Fibroblast of skin of back (primary cell): Measurements from ENCODE around the gene SEMA3B.
"Not testable (repeated sequence)": the region's sequence is repeated elsewhere in the genome, so short reads cannot be mapped to it uniquely, and the experiment has no call there.

Experiments
- DNase-seq: peaks from one replicate; pipeline ENCODE4 v3.0.0-alpha.2; 2013

Gene SEMA3B

GRCh38 chr3:50295553-50296431, 26.8 kb downstream of the SEMA3B start:
- no peak for DNase-seq

GRCh38 chr3:50296721-50297383, 27.9 kb downstream of the SEMA3B start:
- no peak for DNase-seq

GRCh38 chr3:50297384-50297775, 28.4 kb downstream of the SEMA3B start:
- no peak for DNase-seq

GRCh38 chr3:50297896-50298725, 29.2 kb downstream of the SEMA3B start:
- DNase-seq = no peak

GRCh38 chr3:50298836-50299637, 30.1 kb downstream of the SEMA3B start, which contains the start of the genes HYAL3 and NAA80:
HYAL3 (minus strand) TSS chr3:50299405; CDS start chr3:50295602, 3,803 bp downstream.
NAA80 (minus strand) TSS chr3:50299405; CDS start chr3:50297463, 1,942 bp downstream.
- DNase-seq = peak; percentile 99

GRCh38 chr3:50299638-50299928, 30.6 kb downstream of the SEMA3B start:
- DNase-seq = no peak

- peak; percentile 30 for DNase-seq
Observed at GRCh38 chr3:50299929-50300680, 31.2 kb downstream of the SEMA3B start.

- DNase-seq = no peak
Observed at GRCh38 chr3:50300681-50301254, 31.8 kb downstream of the SEMA3B start.

- no peak for DNase-seq
Observed at GRCh38 chr3:50302095-50303012, 33.4 kb downstream of the SEMA3B start.

- no peak for DNase-seq
Observed at GRCh38 chr3:50303013-50303815, 34.3 kb downstream of the SEMA3B start, which contains the start of gene HYAL1. HYAL1 (minus strand) TSS chr3:50303574; CDS start chr3:50302956, 618 bp downstream.

- no peak for DNase-seq
Observed at GRCh38 chr3:50304601-50305000, 35.7 kb downstream of the SEMA3B start.

- DNase-seq = not testable (repeated sequence)
Observed at GRCh38 chr3:50312041-50312440, 43.1 kb downstream of the SEMA3B start.

GRCh38 chr3:50314342-50314741, 45.4 kb downstream of the SEMA3B start:
- no peak for DNase-seq

GRCh38 chr3:50314816-50315215, 45.9 kb downstream of the SEMA3B start:
- no peak for DNase-seq

- DNase-seq = no peak
Observed at GRCh38 chr3:50316657-50317242, 47.8 kb downstream of the SEMA3B start.

GRCh38 chr3:50317300-50317699, 48.4 kb downstream of the SEMA3B start:
- DNase-seq = no peak

- no peak for DNase-seq
Observed at GRCh38 chr3:50318163-50318562, 49.2 kb downstream of the SEMA3B start.

GRCh38 chr3:50318615-50319014, 49.7 kb downstream of the SEMA3B start:
- DNase-seq = no peak
